AG09319 (cell line): ENCODE results near the gene TMEM126B.
"Not testable (repeated sequence)": the region's sequence is repeated elsewhere in the genome, so short reads cannot be mapped to it uniquely, and the experiment has no call there.

Source experiments
- DNase-seq: peaks from one replicate; pipeline ENCODE4 v3.0.0-alpha.2; 2010; ENCODE audit warnings: low read depth; ENCODE audit errors: extremely low read depth
- TF ChIP-seq, protein P1 (sequence below): IDR thresholded peaks from 2 replicates; pipeline ENCODE4 v1.5.1; 2011; ENCODE audit warnings: low read depth, mild to moderate bottlenecking, inconsistent platforms, low read length, moderate library complexity

The TMEM126B gene

DNA sequence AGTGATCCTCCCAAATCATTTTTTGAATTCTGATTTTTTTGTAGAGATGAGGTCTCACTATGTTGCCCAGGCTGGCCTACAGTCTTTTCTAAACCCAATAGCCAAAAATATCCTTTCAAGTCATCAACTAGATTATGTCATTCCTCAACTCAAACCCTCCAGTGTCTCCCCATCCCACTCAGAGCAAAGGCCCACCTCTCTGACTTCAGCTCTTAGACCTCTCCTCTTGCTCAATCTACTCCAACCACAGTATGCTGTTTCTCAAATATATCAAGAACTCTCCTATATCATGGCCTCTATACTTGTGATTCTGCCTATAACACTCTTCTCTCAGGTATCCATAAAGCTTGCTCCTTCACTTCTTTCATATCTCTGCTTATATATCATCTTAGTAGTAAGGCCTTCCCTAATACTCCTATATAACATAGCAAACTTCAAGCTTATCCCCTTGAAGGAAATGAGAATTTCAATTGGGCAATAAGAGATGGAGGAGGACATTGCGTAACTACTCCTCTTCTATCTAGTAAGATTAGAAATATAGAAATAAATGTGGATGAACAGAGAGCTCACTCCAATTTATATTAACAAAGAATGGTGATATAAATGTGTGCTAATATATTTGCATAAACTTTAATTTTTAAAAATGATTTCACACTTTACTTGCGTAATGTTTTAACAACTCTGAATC, 25.7 kb upstream of the TMEM126B start:
- TF ChIP-seq, protein P1, sequence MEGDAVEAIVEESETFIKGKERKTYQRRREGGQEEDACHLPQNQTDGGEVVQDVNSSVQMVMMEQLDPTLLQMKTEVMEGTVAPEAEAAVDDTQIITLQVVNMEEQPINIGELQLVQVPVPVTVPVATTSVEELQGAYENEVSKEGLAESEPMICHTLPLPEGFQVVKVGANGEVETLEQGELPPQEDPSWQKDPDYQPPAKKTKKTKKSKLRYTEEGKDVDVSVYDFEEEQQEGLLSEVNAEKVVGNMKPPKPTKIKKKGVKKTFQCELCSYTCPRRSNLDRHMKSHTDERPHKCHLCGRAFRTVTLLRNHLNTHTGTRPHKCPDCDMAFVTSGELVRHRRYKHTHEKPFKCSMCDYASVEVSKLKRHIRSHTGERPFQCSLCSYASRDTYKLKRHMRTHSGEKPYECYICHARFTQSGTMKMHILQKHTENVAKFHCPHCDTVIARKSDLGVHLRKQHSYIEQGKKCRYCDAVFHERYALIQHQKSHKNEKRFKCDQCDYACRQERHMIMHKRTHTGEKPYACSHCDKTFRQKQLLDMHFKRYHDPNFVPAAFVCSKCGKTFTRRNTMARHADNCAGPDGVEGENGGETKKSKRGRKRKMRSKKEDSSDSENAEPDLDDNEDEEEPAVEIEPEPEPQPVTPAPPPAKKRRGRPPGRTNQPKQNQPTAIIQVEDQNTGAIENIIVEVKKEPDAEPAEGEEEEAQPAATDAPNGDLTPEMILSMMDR: no peak
- no peak for DNase-seq

DNA sequence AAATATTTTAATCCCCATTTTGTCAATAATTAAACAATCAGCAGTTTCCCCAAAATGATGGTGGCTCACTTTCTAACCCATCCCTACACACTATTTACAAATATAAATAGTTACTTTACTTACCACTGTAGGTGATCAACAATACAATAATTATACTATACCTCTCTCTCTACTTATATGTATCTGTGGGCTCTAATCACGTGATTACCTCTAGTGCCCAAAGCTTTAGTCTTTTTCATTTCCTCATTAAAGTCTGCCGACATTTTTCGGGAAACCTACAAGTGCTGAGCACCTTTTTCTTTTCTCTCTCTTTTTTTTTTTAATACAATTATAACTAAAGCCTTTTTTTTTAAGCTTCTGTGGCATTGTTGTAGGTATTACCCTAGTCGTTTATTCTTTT, 25.2 kb upstream of the TMEM126B start:
- no peak for DNase-seq
- TF ChIP-seq, protein P1: no peak

DNA sequence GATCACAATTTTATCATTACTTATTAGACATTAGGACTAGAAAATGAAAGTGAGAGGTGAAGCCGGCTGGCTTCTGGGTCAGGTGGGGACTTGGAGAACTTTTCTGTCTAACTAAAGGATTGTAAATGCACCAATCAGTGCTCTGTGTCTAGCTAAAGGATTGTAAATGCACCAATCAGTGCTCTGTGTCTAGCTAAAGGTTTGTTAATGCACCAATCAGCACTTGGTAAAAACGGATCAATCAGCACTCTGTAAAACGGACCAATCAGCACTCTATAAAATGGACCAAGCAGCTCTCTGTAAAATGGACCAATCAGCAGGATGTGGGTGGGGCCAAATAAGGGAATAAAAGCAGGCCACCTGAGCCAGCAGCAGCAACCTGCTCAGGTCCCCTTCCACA, 22.2 kb upstream of the TMEM126B start:
- not testable (repeated sequence) for DNase-seq

DNA sequence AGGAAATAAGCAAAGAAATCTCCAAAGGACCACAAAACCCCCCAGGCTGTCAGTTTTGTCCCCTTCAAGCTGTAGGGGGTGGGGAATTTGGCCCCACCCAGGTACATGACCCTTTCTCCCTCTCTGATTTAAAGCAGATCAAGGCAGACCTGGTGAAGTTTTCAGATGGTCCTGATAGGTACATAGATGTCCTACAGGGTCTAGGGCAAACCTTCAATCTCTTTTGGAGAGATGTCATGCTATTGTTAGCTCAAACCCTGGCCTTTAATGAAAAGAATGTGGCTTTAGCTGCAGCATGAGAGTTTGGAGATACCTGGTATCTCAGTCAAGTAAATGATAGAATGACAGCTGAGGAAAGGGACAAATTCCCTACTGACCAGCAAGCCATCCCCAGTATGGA, 19.8 kb upstream of the TMEM126B start:
- not testable (repeated sequence) for DNase-seq

DNA sequence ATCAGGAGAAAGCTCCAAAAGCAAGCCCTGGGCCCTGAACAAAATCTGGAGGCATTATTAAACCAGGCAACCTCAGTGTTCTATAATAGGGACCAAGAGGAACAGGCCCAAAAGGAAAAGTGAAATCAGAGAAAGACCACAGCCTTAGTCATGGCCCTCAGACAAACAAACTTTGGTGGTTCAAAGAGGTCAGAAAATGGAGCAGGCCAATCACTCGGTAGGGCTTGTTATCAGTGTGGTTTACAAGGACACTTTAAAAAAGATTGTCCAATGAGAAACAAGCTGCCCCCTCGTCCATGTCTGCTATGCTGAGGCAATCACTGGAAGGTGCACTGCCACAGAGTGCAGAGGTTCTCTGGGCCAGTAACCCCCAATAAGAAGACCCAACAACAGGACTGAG, 19.1 kb upstream of the TMEM126B start:
- DNase-seq: not testable (repeated sequence)

DNA sequence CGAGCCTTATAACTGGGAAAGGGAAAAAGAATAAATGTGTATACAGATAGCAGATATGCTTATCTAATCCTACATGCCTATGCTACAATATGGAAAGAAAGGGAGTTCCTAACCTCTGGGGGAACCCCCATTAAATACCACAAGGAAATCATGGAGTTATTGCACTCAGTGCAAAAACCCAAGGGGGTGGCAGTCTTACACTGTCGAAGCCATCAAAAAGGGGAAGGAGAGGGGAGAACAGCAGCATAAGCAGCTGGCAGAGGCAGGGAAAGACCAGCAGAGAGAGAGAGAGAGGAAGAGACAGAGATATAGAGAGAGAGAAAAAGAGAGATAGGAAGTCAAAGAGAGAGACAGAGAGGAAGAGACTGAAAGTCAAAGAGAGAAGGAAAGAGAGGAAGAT, 16.8 kb upstream of the TMEM126B start:
- DNase-seq: not testable (repeated sequence)

DNA sequence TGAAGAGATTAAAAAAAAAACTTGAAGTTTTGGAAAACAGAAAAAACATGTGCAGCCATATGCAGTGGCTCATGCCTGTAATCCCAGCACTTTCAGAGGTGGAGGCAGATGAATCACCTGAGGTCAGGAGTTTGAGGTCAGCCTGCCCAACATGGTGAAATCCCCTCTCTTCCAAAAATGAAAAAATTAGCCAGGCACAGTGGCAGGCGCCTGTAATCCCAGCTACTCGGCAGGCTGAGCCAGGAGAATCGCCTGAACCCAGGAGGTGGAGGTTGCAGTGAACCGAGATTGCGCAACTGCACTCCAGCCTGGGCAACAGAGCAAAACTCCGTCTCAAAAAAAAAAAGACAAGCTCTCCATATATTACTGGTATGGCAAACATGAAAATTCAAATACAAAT, 8.9 kb upstream of the TMEM126B start:
- no peak for DNase-seq
- TF ChIP-seq, protein P1: no peak

DNA sequence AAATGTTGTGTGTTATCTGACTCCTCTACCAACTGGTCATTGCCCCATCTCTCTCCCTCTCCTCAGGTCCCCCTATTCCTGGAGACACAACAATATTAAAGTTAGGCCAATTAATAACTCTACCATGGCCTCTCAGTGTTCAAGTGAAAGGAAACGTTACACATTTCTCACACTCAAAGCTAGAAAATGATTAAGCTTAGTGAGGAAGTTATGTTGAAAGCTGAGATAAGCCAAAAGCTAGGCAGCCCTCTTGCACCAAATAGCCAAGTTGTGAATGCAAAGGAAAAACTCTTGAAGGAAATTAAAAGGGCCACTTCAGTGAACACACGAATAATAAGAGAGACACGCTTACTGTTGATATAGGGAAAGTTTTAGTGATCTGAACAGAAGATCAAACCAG, 8.1 kb upstream of the TMEM126B start:
- no peak for DNase-seq
- TF ChIP-seq, protein P1: no peak

DNA sequence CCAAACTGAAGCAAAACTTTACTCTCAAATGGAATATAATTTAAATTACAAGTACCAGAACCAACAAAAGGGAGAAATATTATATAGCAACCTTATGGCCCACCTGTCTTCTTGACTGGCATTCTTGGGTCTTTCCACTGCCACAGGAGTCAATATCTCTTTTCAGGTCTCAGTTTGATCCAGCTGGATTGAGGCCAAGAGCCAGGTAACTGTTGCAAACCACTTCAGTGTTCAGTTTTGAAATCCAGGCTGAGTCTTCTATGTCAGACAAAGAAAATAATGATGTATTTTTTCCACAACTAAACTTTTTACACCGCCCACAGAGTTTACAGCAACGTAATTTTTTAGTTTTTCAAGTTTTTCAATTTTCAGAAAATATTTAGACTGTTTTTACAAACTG, 1.9 kb upstream of the TMEM126B start:
- no peak for DNase-seq
- TF ChIP-seq, protein P1: no peak
